H7 (cell line): ENCODE data around the gene CHST8. TPM values are rescaled to one million over a fixed set of nuclear protein-coding genes. Genes with fewer than 3 reads are reported as not detected.

Experiments used
- DNase-seq: peaks from one replicate; pipeline ENCODE4 v3.0.0; 2012
- H3K27me3 ChIP-seq: 2 replicates; pipeline ENCODE4 v1.6.0; 2011; ENCODE audit warnings: mild to moderate bottlenecking, low read length; ENCODE audit not compliant: control insufficient read depth, insufficient read depth
- H3K36me3 ChIP-seq: replicated peaks from 2 replicates; pipeline ENCODE4 v1.5.1; 2011; ENCODE audit warnings: low read length; ENCODE audit not compliant: control insufficient read depth, insufficient read depth
- H3K4me3 ChIP-seq: 2 replicates; pipeline ENCODE4 v1.5.1; 2011; ENCODE audit warnings: low read depth, mild to moderate bottlenecking, control low read depth, low read length, moderate library complexity; ENCODE audit not compliant: insufficient read depth
- total RNA-seq: library from RNA; depleted of rRNA; stranded (reverse); fragments of >200 nt; shearing (Covaris generic); gene quantifications from 2 replicates; pipeline ENCODE4 v1.2.3, GENCODE V29; 2014

Gene CHST8
- total RNA-seq, 1 experiment from 2014 or later = 27.0 TPM

GRCh38 chr19:33747273-33747672 is 125.5 kb downstream of the CHST8 start:
- no peaks in the 10 kb centered on the region; the same call in 1 of the 2 replicates for H3K27me3 ChIP-seq
- no peaks in the 10 kb centered on the region; the same call in 1 of the 2 replicates for H3K36me3 ChIP-seq
- H3K4me3 ChIP-seq = no peak overlapping the region
- no peak for DNase-seq

- no peak for DNase-seq
- Histone ChIP-seq H3K4me3 (no peak overlapping the region), H3K36me3 (no peaks in the 10 kb centered on the region; the same call in 1 of the 2 replicates), H3K27me3 (no peaks in the 10 kb centered on the region; the same call in 1 of the 2 replicates)
These were observed 126.5 kb downstream of the CHST8 start for GRCh38 chr19:33748231-33748630.

GRCh38 chr19:33749016-33749415 is 127.3 kb downstream of the CHST8 start:
- Histone ChIP-seq H3K4me3 (no peak overlapping the region), H3K36me3 (no peaks in the 10 kb centered on the region; the same call in 1 of the 2 replicates), H3K27me3 (no peaks in the 10 kb centered on the region; the same call in 1 of the 2 replicates)
- DNase-seq = no peak

- Histone ChIP-seq H3K36me3 (no peaks in the 10 kb centered on the region; the same call in 1 of the 2 replicates), H3K4me3 (no peak overlapping the region), H3K27me3 (no peaks in the 10 kb centered on the region)
- DNase-seq = no peak
These were observed 127.9 kb downstream of the CHST8 start for GRCh38 chr19:33749619-33750175.

- no peak overlapping the region for H3K4me3 ChIP-seq
- no peak for DNase-seq
- no peaks in the 10 kb centered on the region for H3K27me3 ChIP-seq
- H3K36me3 ChIP-seq = no peaks in the 10 kb centered on the region; the same call in 1 of the 2 replicates
These were observed 129.1 kb downstream of the CHST8 start for GRCh38 chr19:33750587-33751435.

GRCh38 chr19:33751436-33751770 is 129.7 kb downstream of the CHST8 start:
- no peak for DNase-seq
- H3K27me3 ChIP-seq = no peaks in the 10 kb centered on the region
- no peaks in the 10 kb centered on the region; the same call in 1 of the 2 replicates for H3K36me3 ChIP-seq
- no peak overlapping the region for H3K4me3 ChIP-seq

GRCh38 chr19:33752018-33752800 is 130.5 kb downstream of the CHST8 start:
- Histone ChIP-seq H3K36me3 (no peaks in the 10 kb centered on the region; the same call in 1 of the 2 replicates), H3K4me3 (no peak overlapping the region), H3K27me3 (no peaks in the 10 kb centered on the region)
- no peak for DNase-seq

- Histone ChIP-seq H3K36me3 (no peaks in the 10 kb centered on the region; the same call in 1 of the 2 replicates), H3K4me3 (no peak overlapping the region), H3K27me3 (no peaks in the 10 kb centered on the region)
- DNase-seq = no peak
These were observed 131.2 kb downstream of the CHST8 start for GRCh38 chr19:33752945-33753344.

GRCh38 chr19:33754361-33754760 is 132.6 kb downstream of the CHST8 start:
- no peaks in the 10 kb centered on the region for H3K27me3 ChIP-seq
- H3K4me3 ChIP-seq = no peak overlapping the region
- no peak for DNase-seq
- H3K36me3 ChIP-seq = no peaks in the 10 kb centered on the region

- Histone ChIP-seq H3K4me3 (no peak overlapping the region), H3K27me3 (no peaks in the 10 kb centered on the region), H3K36me3 (no peaks in the 10 kb centered on the region)
- peak; percentile 43 for DNase-seq
These were observed 133.6 kb downstream of the CHST8 start for GRCh38 chr19:33755099-33756035.

- no peaks in the 10 kb centered on the region for H3K27me3 ChIP-seq
These were observed 134.4 kb downstream of the CHST8 start for GRCh38 chr19:33756177-33756576.

GRCh38 chr19:33758541-33759013 is 136.8 kb downstream of the CHST8 start:
- no peak for DNase-seq
- no peaks in the 10 kb centered on the region for H3K36me3 ChIP-seq
- H3K27me3 ChIP-seq = no peaks in the 10 kb centered on the region
- H3K4me3 ChIP-seq = no peak overlapping the region

More at GRCh38 chr19:33756177-33756576, 134.4 kb downstream of the CHST8 start:
- DNase-seq = peak; percentile 26
- H3K36me3 ChIP-seq = no peaks in the 10 kb centered on the region
- H3K4me3 ChIP-seq = no peak overlapping the region

- DNase-seq = no peak
- H3K36me3 ChIP-seq = no peaks in the 10 kb centered on the region
- no peaks in the 10 kb centered on the region for H3K27me3 ChIP-seq
- no peak overlapping the region for H3K4me3 ChIP-seq
These were observed 137.6 kb downstream of the CHST8 start for GRCh38 chr19:33759356-33759755.
